HEK293T (cell line): Measurements from ENCODE around the gene MCFD2.

ENCODE experiments used
- CTCF ChIA-PET: fragments of 350-600 bp; formaldehyde crosslinking; extraction: SDS; loops from one replicate; lab custom pipeline; 2021; ENCODE audit warnings: antibody characterized with exemption, inconsistent platforms; lab: Yijun Ruan, JAX
- POLR2A ChIA-PET: fragments of 350-600 bp; formaldehyde crosslinking; extraction: SDS; loops from one replicate; lab custom pipeline; 2020; ENCODE audit warnings: antibody characterized with exemption, inconsistent platforms; lab: Yijun Ruan, JAX
- DNase-seq: peaks from one replicate; pipeline ENCODE4 v3.0.0; 2012; ENCODE audit warnings: mixed read lengths; ENCODE audit errors: extremely low spot score
- ARNT ChIP-seq: fragments of 450-650 bp; IDR thresholded peaks from 2 replicates; pipeline ENCODE4 v1.6.1; 2017; ENCODE audit warnings: mild to moderate bottlenecking
- BHLHE40 ChIP-seq: fragments of 450-650 bp; IDR thresholded peaks from 2 replicates; pipeline ENCODE4 v1.6.1; 2016; ENCODE audit warnings: mild to moderate bottlenecking, moderate library complexity, borderline replicate concordance
- CTBP1 ChIP-seq: fragments of 450-650 bp; IDR thresholded peaks from 2 replicates; pipeline ENCODE4 v1.6.1; 2016; ENCODE audit warnings: borderline replicate concordance
- ELF4 ChIP-seq: fragments of 450-650 bp; IDR thresholded peaks from 2 replicates; pipeline ENCODE4 v1.6.1; 2017; ENCODE audit warnings: antibody characterized with exemption
- FOXA1 ChIP-seq: fragments of 450-650 bp; IDR thresholded peaks from 2 replicates; pipeline ENCODE4 v1.6.1; 2016; ENCODE audit warnings: mild to moderate bottlenecking
- FOXK2 ChIP-seq: fragments of 450-650 bp; IDR thresholded peaks from 2 replicates; pipeline ENCODE4 v1.6.1; 2016; ENCODE audit warnings: mild to moderate bottlenecking
- FOXM1 ChIP-seq: fragments of 450-650 bp; IDR thresholded peaks from 2 replicates; pipeline ENCODE4 v1.6.1; 2017; ENCODE audit warnings: mild to moderate bottlenecking, borderline replicate concordance
- HDGF ChIP-seq: fragments of 450-650 bp; IDR thresholded peaks from 2 replicates; pipeline ENCODE4 v1.6.1; 2017; ENCODE audit warnings: antibody characterized with exemption, borderline replicate concordance
- L3MBTL2 ChIP-seq: fragments of 450-650 bp; conservative IDR thresholded peaks from 2 replicates; pipeline ENCODE4 v1.6.1; 2016; ENCODE audit warnings: mild to moderate bottlenecking
- NFRKB ChIP-seq: fragments of 450-650 bp; IDR thresholded peaks from 2 replicates; pipeline ENCODE4 v1.6.1; 2016; ENCODE audit warnings: mild to moderate bottlenecking, moderate library complexity
- PKNOX1 ChIP-seq: fragments of 450-650 bp; IDR thresholded peaks from 2 replicates; pipeline ENCODE4 v1.6.1; 2016
- SP1 ChIP-seq: fragments of 450-650 bp; IDR thresholded peaks from 2 replicates; pipeline ENCODE4 v1.6.1; 2017
- SUZ12 ChIP-seq: fragments of 450-650 bp; IDR thresholded peaks from 2 replicates; pipeline ENCODE4 v1.6.1; 2016; ENCODE audit warnings: mild to moderate bottlenecking
- TARDBP ChIP-seq: fragments of 450-650 bp; IDR thresholded peaks from 2 replicates; pipeline ENCODE4 v1.6.1; 2016
- ZNF384 ChIP-seq: fragments of 450-650 bp; IDR thresholded peaks from 2 replicates; pipeline ENCODE4 v1.6.1; 2016

Gene MCFD2

GRCh38 chr2:46887028-46887885 lies 28.3 kb downstream of the MCFD2 start:
- no peak for TF ChIP-seq NFRKB
- no peak for TF ChIP-seq L3MBTL2
- TF ChIP-seq CTBP1 = no peak
- TF ChIP-seq FOXK2 = no peak
- no peak for TF ChIP-seq ARNT
- DNase-seq = no peak
- POLR2A ChIA-PET = interaction anchor here (0.6 kb wide), 1 partner anchor 75 kb away, joined by 3 read pairs; no protein-coding TSS in a partner anchor
- CTCF ChIA-PET = no interaction called here

- no peak for DNase-seq
- no peak for TF ChIP-seq SUZ12
- TF ChIP-seq NFRKB = no peak
- TF ChIP-seq ZNF384 = no peak
- TF ChIP-seq FOXM1 = no peak
- no peak for TF ChIP-seq ELF4
- no peak for TF ChIP-seq HDGF
- POLR2A ChIA-PET = interaction anchor here (0.6 kb wide), 1 partner anchor 74 kb away, joined by 3 read pairs; no protein-coding TSS in a partner anchor
- CTCF ChIA-PET = interaction anchor here (1.6 kb wide), 1 partner anchor 11 kb away, joined by 6 read pairs; no protein-coding TSS in a partner anchor
These were observed 29.2 kb downstream of the MCFD2 start for GRCh38 chr2:46886268-46887027.

- ChIA-PET CTCF (interaction anchor here (0.6 to 1.6 kb wide), 2 partner anchors 12 to 420 kb away, joined by 3 to 6 read pairs; no protein-coding TSS in a partner anchor), POLR2A (no interaction called here)
- TF ChIP-seq FOXA1 = no peak
- TF ChIP-seq SP1 = no peak
- TF ChIP-seq FOXM1 = no peak
- TF ChIP-seq TARDBP = no peak
- no peak for TF ChIP-seq CTBP1
- no peak for TF ChIP-seq FOXK2
- no peak for TF ChIP-seq BHLHE40
- TF ChIP-seq L3MBTL2 = no peak
- TF ChIP-seq PKNOX1 = no peak
- TF ChIP-seq ELF4 = no peak
- TF ChIP-seq ZNF384 = no peak
- TF ChIP-seq HDGF = no peak
- DNase-seq = no peak
These were observed 30.2 kb downstream of the MCFD2 start for GRCh38 chr2:46885376-46885775.

GRCh38 chr2:46879511-46879910 lies 36.1 kb downstream of the MCFD2 start:
- ChIA-PET POLR2A (no interaction called here), CTCF (no interaction called here)
- no peak for DNase-seq
- TF ChIP-seq SUZ12 (no peak), FOXA1 (no peak), ARNT (no peak), ELF4 (no peak), CTBP1 (no peak), FOXM1 (no peak), L3MBTL2 (no peak), TARDBP (no peak), ZNF384 (no peak), HDGF (no peak), NFRKB (no peak), BHLHE40 (no peak), FOXK2 (no peak), SP1 (no peak), PKNOX1 (no peak)

- ChIA-PET POLR2A (no interaction called here), CTCF (no interaction called here)
- no peak for DNase-seq
These were observed 36.7 kb downstream of the MCFD2 start for GRCh38 chr2:46878886-46879285.

More at GRCh38 chr2:46878886-46879285, 36.7 kb downstream of the MCFD2 start:
- TF ChIP-seq ARNT (no peak), ZNF384 (no peak), FOXM1 (no peak), L3MBTL2 (no peak), HDGF (no peak), SP1 (no peak), PKNOX1 (no peak), TARDBP (no peak), ELF4 (no peak)
